ENCODE results near the gene PDLIM4.

GRCh38 chr5:132234684-132235062 is 22.8 kb upstream of the PDLIM4 start:
- TF ChIP-seq CTCF (conservative IDR thresholded peaks at IDR 0.05 in 1 of 2, IDR thresholded peaks at IDR 0.05 in 1 of 2; ENCODE audit: extremely low read depth in 1 of 2, insufficient read depth in 1 of 2, low read depth in 1 of 2, low read length in 2 of 2) (no peak), EZH2 (IDR thresholded peaks at IDR 0.05; ENCODE audit: borderline replicate concordance, low read length) (no peak)
